H1 (cell line): ENCODE data around the gene PHACTR1. TPM values are rescaled to one million over a fixed set of nuclear protein-coding genes. Genes with fewer than 3 reads are reported as not detected.

Experiments
- CTCF ChIA-PET: fragments of 300-600 bp; sonication (Branson Sonifier 250); formaldehyde crosslinking; loops from one replicate; lab custom pipeline; 2021; ENCODE audit not compliant: partially characterized antibody; lab: Charles Lee
- POLR2A ChIA-PET: fragments of 300-600 bp; sonication (Branson Sonifier 250); formaldehyde crosslinking; loops from one replicate; lab custom pipeline; 2021; ENCODE audit warnings: inconsistent platforms; ENCODE audit not compliant: partially characterized antibody; lab: Charles Lee
- DNase-seq, 2 experiments: peaks; one replicate each; pipeline versions ENCODE4 v3.0.0 to v3.0.0-alpha.2; 2010 to 2022; ENCODE audit warnings: low spot score in 2 of 2, low read depth in 1 of 2, mixed read lengths in 1 of 2
- FAIRE-seq: peaks from 2 replicates; lab custom pipeline; 2011; peaks lifted over from hg19 to GRCh38; lab: Jason Lieb, UNC
- H2AFZ ChIP-seq: 2 replicates; pipeline ENCODE4 v1.8.1; 2012; ENCODE audit warnings: low read length, inconsistent platforms
- H2AK5ac ChIP-seq: 2 replicates; pipeline ENCODE4 v1.6.1; 2013; ENCODE audit warnings: low read depth, low read length
- H2BK120ac ChIP-seq: replicated peaks from 2 replicates; pipeline ENCODE3; 2013; ENCODE audit warnings: low read depth, low read length, inconsistent platforms
- H2BK12ac ChIP-seq: 2 replicates; pipeline ENCODE4 v1.6.1; 2013; ENCODE audit warnings: low read depth, low read length
- H2BK15ac ChIP-seq: 2 replicates; pipeline ENCODE4 v1.6.1; 2013; ENCODE audit warnings: low read length
- H2BK20ac ChIP-seq: 2 replicates; pipeline ENCODE4 v1.6.1; 2013; ENCODE audit warnings: low read length
- H2BK5ac ChIP-seq: 2 replicates; pipeline ENCODE4 v1.6.1; 2013; ENCODE audit warnings: low read depth, low read length
- H3K14ac ChIP-seq: 2 replicates; pipeline ENCODE4 v1.6.1; 2013; ENCODE audit warnings: inconsistent platforms; ENCODE audit not compliant: insufficient read length
- H3K18ac ChIP-seq: 2 replicates; pipeline ENCODE4 v1.6.1; 2013; ENCODE audit warnings: low read length; ENCODE audit errors: extremely low read depth
- H3K23ac ChIP-seq: 2 replicates; pipeline ENCODE4 v1.6.1; 2013; ENCODE audit warnings: inconsistent platforms; ENCODE audit not compliant: insufficient read length
- H3K23me2 ChIP-seq: 2 replicates; pipeline ENCODE4 v1.6.1; 2013; ENCODE audit warnings: low read depth, low read length
- H3K27ac ChIP-seq: 2 replicates; pipeline ENCODE4 v1.6.1; 2011; ENCODE audit warnings: low read depth, low read length, inconsistent platforms
- H3K27me3 ChIP-seq, 4 experiments: replicated peaks in 1 of 4; 1 replicate in 1 of 4; 2 replicates in 3 of 4; pipeline versions ENCODE4 v1.6.1 to v1.8.1; 2011 to 2013; ENCODE audit warnings: low read length in 3 of 4, mild to moderate bottlenecking in 3 of 4, inconsistent platforms in 2 of 4, mixed read lengths in 2 of 4, moderate library complexity in 1 of 4; ENCODE audit not compliant: control insufficient read depth in 3 of 4, insufficient read depth in 3 of 4; ENCODE audit errors: extremely low read depth in 1 of 4
- H3K36me3 ChIP-seq, 4 experiments: 2 replicates each; pipeline versions ENCODE4 v1.6.1 to v1.8.1; 2011 to 2013; ENCODE audit warnings: mild to moderate bottlenecking in 4 of 4, low read length in 3 of 4, moderate library complexity in 2 of 4, control low read depth in 1 of 4, inconsistent platforms in 1 of 4; ENCODE audit not compliant: insufficient read depth in 4 of 4, control insufficient read depth in 2 of 4
- H3K4ac ChIP-seq: replicated peaks from 2 replicates; pipeline ENCODE3; 2013; ENCODE audit warnings: low read length, low read depth, mixed read lengths, inconsistent platforms; ENCODE audit not compliant: insufficient read length
- H3K4me1 ChIP-seq, 4 experiments: replicated peaks in 1 of 4; 1 replicate in 1 of 4; 2 replicates in 3 of 4; pipeline versions ENCODE4 v1.6.1 to v1.8.1; 2011 to 2013; ENCODE audit warnings: low read length in 3 of 4, inconsistent platforms in 2 of 4, mixed read lengths in 1 of 4; ENCODE audit not compliant: insufficient read depth in 4 of 4, control insufficient read depth in 3 of 4
- H3K4me2 ChIP-seq, 2 experiments: 2 replicates each; pipeline versions ENCODE4 v1.6.1 to v1.8.1; 2011 to 2013; ENCODE audit warnings: low read depth in 2 of 2, low read length in 2 of 2, control low read depth in 1 of 2, inconsistent platforms in 1 of 2, mild to moderate bottlenecking in 1 of 2; ENCODE audit not compliant: insufficient read depth in 1 of 2
- H3K4me3 ChIP-seq, 4 experiments: fragments of 200-600, 300-600 bp in 1 of 4; sonication (generic), shearing (Covaris generic), sonication (Bioruptor Twin) in 1 of 4; 2 replicates each; pipeline versions ENCODE4 v1.5.1 to v1.8.1; 2011 to 2016; ENCODE audit warnings: low read length in 4 of 4, low read depth in 3 of 4, control low read depth in 2 of 4, inconsistent platforms in 2 of 4, mild to moderate bottlenecking in 2 of 4, mixed read lengths in 1 of 4, moderate library complexity in 1 of 4; ENCODE audit not compliant: insufficient read depth in 2 of 4; ENCODE audit errors: extremely low read depth in 1 of 4
- H3K56ac ChIP-seq: replicated peaks from 2 replicates; pipeline ENCODE3; 2013; ENCODE audit warnings: low read depth, mild to moderate bottlenecking, mixed read lengths, low read length, inconsistent platforms; ENCODE audit not compliant: insufficient read length
- H3K79me1 ChIP-seq: 2 replicates; pipeline ENCODE4 v1.6.1; 2013; ENCODE audit warnings: low read depth, low read length, control low read depth
- H3K79me2 ChIP-seq, 2 experiments: 2 replicates each; pipeline versions ENCODE4 v1.6.1 to v1.8.1; 2012 to 2013; ENCODE audit warnings: low read length in 2 of 2, mild to moderate bottlenecking in 2 of 2, inconsistent platforms in 1 of 2; ENCODE audit not compliant: insufficient read depth in 2 of 2, control insufficient read depth in 1 of 2
- H3K9ac ChIP-seq, 4 experiments: replicated peaks in 1 of 4; 1 replicate in 1 of 4; 2 replicates in 3 of 4; pipeline versions ENCODE4 v1.6.1 to v1.8.1; 2011 to 2013; ENCODE audit warnings: low read depth in 3 of 4, low read length in 3 of 4, control low read depth in 2 of 4, mild to moderate bottlenecking in 2 of 4, moderate library complexity in 2 of 4, inconsistent platforms in 1 of 4; ENCODE audit errors: extremely low read depth in 1 of 4
- H3K9me3 ChIP-seq, 2 experiments: 2 replicates each; pipeline versions ENCODE4 v1.6.1 to v1.8.1; 2012 to 2013; ENCODE audit warnings: mild to moderate bottlenecking in 2 of 2, moderate library complexity in 2 of 2, control low read depth in 1 of 2, inconsistent platforms in 1 of 2, low read depth in 1 of 2, low read length in 1 of 2, mixed read lengths in 1 of 2; ENCODE audit not compliant: insufficient read depth in 2 of 2
- H4K20me1 ChIP-seq, 2 experiments: replicated peaks in 1 of 2; 2 replicates each; pipeline versions ENCODE3 to v1.8.1; 2011 to 2013; ENCODE audit warnings: inconsistent platforms in 2 of 2, low read length in 2 of 2, mild to moderate bottlenecking in 1 of 2; ENCODE audit not compliant: insufficient read depth in 2 of 2, control insufficient read depth in 1 of 2
- H4K5ac ChIP-seq: 2 replicates; pipeline ENCODE4 v1.6.1; 2013; ENCODE audit warnings: low read length, low read depth, mixed read lengths, inconsistent platforms; ENCODE audit not compliant: insufficient read length
- H4K8ac ChIP-seq: 2 replicates; pipeline ENCODE4 v1.8.0; 2013; ENCODE audit warnings: mild to moderate bottlenecking, moderate library complexity, low read length, inconsistent platforms; ENCODE audit not compliant: insufficient read depth; ENCODE audit errors: extremely low read depth
- H4K91ac ChIP-seq: replicated peaks from 2 replicates; pipeline ENCODE3; 2013; ENCODE audit warnings: low read length, mixed read lengths, inconsistent platforms; ENCODE audit not compliant: insufficient read length
- BCL11A ChIP-seq, 2 experiments: IDR thresholded peaks; one replicate each; pipeline ENCODE4 v1.6.1; 2011; ENCODE audit warnings: low read depth in 2 of 2, low read length in 2 of 2, mild to moderate bottlenecking in 2 of 2
- CBX5 ChIP-seq: fragments of 300-800, 300-1000 bp; sonication (generic); IDR thresholded peaks from 2 replicates; pipeline ENCODE4 v1.7.1; 2016; ENCODE audit warnings: antibody characterized with exemption, low read length, low read depth
- CHD1 ChIP-seq: IDR thresholded peaks from 2 replicates; pipeline ENCODE4 v1.6.1; 2012; ENCODE audit warnings: low read depth, low read length, improper control_type of control experiment
- EP300 ChIP-seq, 2 experiments: IDR thresholded peaks; 1 replicate in 1 of 2; 2 replicates in 1 of 2; pipeline ENCODE4 v1.6.1; 2011 to 2012; ENCODE audit warnings: low read depth in 2 of 2, low read length in 2 of 2, mild to moderate bottlenecking in 2 of 2, borderline replicate concordance in 1 of 2, inconsistent platforms in 1 of 2, moderate library complexity in 1 of 2
- EZH2 ChIP-seq: fragments of 200-600 bp; sonication (generic); IDR thresholded peaks from 2 replicates; pipeline ENCODE4 v1.7.1; 2012; ENCODE audit warnings: low read depth, mild to moderate bottlenecking, moderate library complexity, low read length, inconsistent platforms; ENCODE audit not compliant: severe bottlenecking
- FOSL1 ChIP-seq: IDR thresholded peaks from 2 replicates; pipeline ENCODE4 v1.6.1; 2011; ENCODE audit warnings: mild to moderate bottlenecking, low read depth, low read length, moderate library complexity; ENCODE audit not compliant: insufficient read depth
- GABPA ChIP-seq: IDR thresholded peaks from 2 replicates; pipeline ENCODE4 v1.6.1; 2011; ENCODE audit warnings: mild to moderate bottlenecking, low read length, moderate library complexity, borderline replicate concordance; ENCODE audit not compliant: insufficient read depth
- POU5F1 ChIP-seq: IDR thresholded peaks from 2 replicates; pipeline ENCODE4 v1.6.1; 2011; ENCODE audit warnings: low read depth, mild to moderate bottlenecking, low read length, moderate library complexity
- RAD21 ChIP-seq, 2 experiments: IDR thresholded peaks in 1 of 2; conservative IDR thresholded peaks in 1 of 2; 2 replicates each; pipeline ENCODE4 v1.6.1; 2011; ENCODE audit warnings: low read depth in 2 of 2, low read length in 2 of 2, improper control_type of control experiment in 1 of 2, inconsistent platforms in 1 of 2, mild to moderate bottlenecking in 1 of 2, moderate library complexity in 1 of 2
- SIRT6 ChIP-seq: IDR thresholded peaks from one replicate; pipeline ENCODE4 v1.7.1; 2012; ENCODE audit warnings: low read length, inconsistent platforms
- SRF ChIP-seq: IDR thresholded peaks from 2 replicates; pipeline ENCODE4 v1.6.1; 2011; ENCODE audit warnings: mild to moderate bottlenecking, low read depth, low read length, moderate library complexity
- SUZ12 ChIP-seq: fragments of 200-600 bp; sonication (generic); IDR thresholded peaks from 2 replicates; pipeline ENCODE4 v1.6.1; 2012; ENCODE audit warnings: mild to moderate bottlenecking, inconsistent platforms, low read length, moderate library complexity, mixed read lengths
- TBP ChIP-seq: IDR thresholded peaks from 2 replicates; pipeline ENCODE4 v1.6.1; 2011; ENCODE audit warnings: low read depth, low read length, improper control_type of control experiment
- ZNF274 ChIP-seq: IDR thresholded peaks from 2 replicates; pipeline ENCODE4 v1.7.0; 2012; ENCODE audit warnings: low read length, borderline replicate concordance; ENCODE audit errors: extremely low read depth
- WGBS, 2 experiments: shearing (Covaris generic) in 1 of 2; methylation state at CpG; one replicate each; pipeline versions ENCODE4 v1.1.6 to v1.1.7; 2013 to 2015; ENCODE audit warnings: low lambda C conversion rate in 2 of 2, mixed read lengths in 2 of 2, inconsistent platforms in 1 of 2, low coverage in 1 of 2, missing lambda C conversion rate in 1 of 2; ENCODE audit not compliant: insufficient replicate concordance in 2 of 2, insufficient coverage in 1 of 2, insufficient read length in 1 of 2; ENCODE audit errors: extremely low coverage in 1 of 2, missing lambda C conversion rate in 1 of 2; 5-methylcytosine and 5-hydroxymethylcytosine counted together
- polyA plus RNA-seq, 7 experiments: library from polyadenylated mRNA; depleted of rRNA in 3 of 7; stranded (reverse) in 5 of 7; unstranded in 2 of 7; fragments of >200 nt in 5 of 7; fragments of 200-250 nt in 2 of 7; gene quantifications; 1 replicate in 5 of 7; 2 replicates in 1 of 7; 4 replicates in 1 of 7; pipeline versions ENCODE4 v1.2.1 to v1.2.3, GENCODE V29; 2011 to 2013; ENCODE audit warnings: missing spikeins in 2 of 7, mixed read lengths in 2 of 7
- total RNA-seq: library from RNA; stranded (reverse); fragmentation: NEBNext Ultra II Directional; extraction: Animal tissue kit (Norgen Biotek cat#: 25700); gene quantifications from 2 replicates; pipeline ENCODE4 v1.2.1, GENCODE V29; 2021

Gene PHACTR1
- total and polyA plus RNA-seq, 2 of the 8 experiments (the other 6 are each of a cell fraction or from before 2014, with no cell fraction given), result 3.9 to 17.1 TPM

DNA sequence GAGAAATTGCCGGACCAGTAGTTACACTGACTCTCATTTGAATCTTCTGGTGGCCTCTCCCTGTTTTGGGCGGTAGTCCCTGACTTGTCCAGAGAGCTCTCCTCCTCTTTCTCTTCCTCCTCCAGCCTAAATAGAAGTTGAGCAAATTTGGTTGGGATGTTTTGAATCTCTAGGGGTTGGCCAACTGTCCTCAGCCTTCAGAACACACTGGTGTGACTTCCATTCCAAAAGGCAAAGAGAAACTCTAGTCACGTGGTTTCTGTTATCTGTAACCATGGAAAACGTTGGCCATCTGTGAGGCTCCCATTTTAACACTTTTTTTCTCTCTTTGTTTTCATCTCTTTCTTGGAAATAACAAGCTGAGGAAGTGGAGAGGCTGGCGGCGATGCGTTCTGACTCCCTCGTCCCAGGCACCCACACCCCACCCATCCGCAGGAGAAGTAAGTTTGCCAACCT is 336.5 kb downstream of the PHACTR1 start:
- no peak overlapping the region for H3K27ac ChIP-seq
- no peak for FAIRE-seq
- no peak for TF ChIP-seq EZH2
- no peak for TF ChIP-seq ZNF274
- TF ChIP-seq FOSL1, result no peak
- TF ChIP-seq BCL11A (IDR thresholded peaks at IDR 0.05; ENCODE audit: low read depth in 2 of 2, low read length in 2 of 2), result no peak
- TF ChIP-seq EP300 (IDR thresholded peaks at IDR 0.05; ENCODE audit: borderline replicate concordance in 1 of 2, low read depth in 2 of 2, low read length in 2 of 2), result no peak
- TF ChIP-seq GABPA, result no peak
- no peak for TF ChIP-seq TBP
- no peak for TF ChIP-seq CBX5
- no peak for TF ChIP-seq POU5F1
- TF ChIP-seq SRF, result no peak
- no peak for TF ChIP-seq RAD21 (IDR thresholded peaks at IDR 0.05 in 1 of 2, conservative IDR thresholded peaks at IDR 0.05 in 1 of 2; ENCODE audit: low read depth in 2 of 2, low read length in 2 of 2)
- TF ChIP-seq SIRT6, result no peak
- no peak for TF ChIP-seq CHD1
- TF ChIP-seq SUZ12, result no peak

More for the DNA sequence above, 336.5 kb downstream of the PHACTR1 start:
- H2AK5ac ChIP-seq, result no peak overlapping the region
- H3K18ac ChIP-seq, result no peak overlapping the region
- no peak overlapping the region for H3K4me2 ChIP-seq
- no peak overlapping the region for H2BK120ac ChIP-seq
- no peak overlapping the region for H4K91ac ChIP-seq
- H3K56ac ChIP-seq, result no peak overlapping the region
- no peak overlapping the region for H3K4me3 ChIP-seq
- no peak overlapping the region for H2BK20ac ChIP-seq
- no peak overlapping the region for H3K14ac ChIP-seq
- H2BK12ac ChIP-seq, result no peak overlapping the region
- H3K79me2 ChIP-seq, result no peaks in the 10 kb centered on the region; a peak in 1 of 4 replicates
- no peak overlapping the region for H4K5ac ChIP-seq
- H3K9ac ChIP-seq, result no peak overlapping the region
- H2BK5ac ChIP-seq, result no peak overlapping the region
- no peak overlapping the region for H3K4ac ChIP-seq
- H3K36me3 ChIP-seq, result no peaks in the 10 kb centered on the region; a peak in 1 of 8 replicates
- no peaks in the 10 kb centered on the region for H4K20me1 ChIP-seq
- no peak overlapping the region for H3K23ac ChIP-seq
- H2AFZ ChIP-seq, result no peak overlapping the region
- no peaks in the 10 kb centered on the region for H3K9me3 ChIP-seq
- H4K8ac ChIP-seq, result no peak overlapping the region; the same call in 1 of the 2 replicates
- CTCF ChIA-PET, result interaction anchor here (1.3 kb wide), 1 partner anchor 68 kb away, joined by 3 read pairs; no protein-coding TSS in a partner anchor
- H3K4me1 ChIP-seq, result no peaks in the 10 kb centered on the region
- H3K27me3 ChIP-seq, result no peaks in the 10 kb centered on the region
- WGBS, 2 experiments, result 94% methylated on average over 9 of the region's 9 CpGs; no CpG with 5 or more reads in 1 of the 2 experiments
- DNase-seq, result no peak
- H2BK15ac ChIP-seq, result no peak overlapping the region
- H3K23me2 ChIP-seq, result no peaks in the 10 kb centered on the region
- POLR2A ChIA-PET, result no interaction called here
- no peaks in the 10 kb centered on the region for H3K79me1 ChIP-seq
